LNCAP (cell line): ENCODE data around the gene KAT2B.

Source experiments
- CTCF ChIP-seq: fragments of 450-650 bp; IDR thresholded peaks from 2 replicates; pipeline ENCODE4 v1.5.1; 2017; ENCODE audit warnings: mild to moderate bottlenecking

KAT2B gene

GRCh38 chr3:20125897-20126296 lies 85.7 kb downstream of the KAT2B start:
- TF ChIP-seq CTCF, result no peak

GRCh38 chr3:20128358-20128757 lies 88.1 kb downstream of the KAT2B start:
- TF ChIP-seq CTCF, result no peak

GRCh38 chr3:20130106-20130505 lies 89.9 kb downstream of the KAT2B start:
- TF ChIP-seq CTCF, result no peak

- no peak for TF ChIP-seq CTCF
These were observed 96.0 kb downstream of the KAT2B start for GRCh38 chr3:20136231-20136630.

- no peak for TF ChIP-seq CTCF
These were observed 97.4 kb downstream of the KAT2B start for GRCh38 chr3:20137647-20138046.

GRCh38 chr3:20140881-20141280 lies 100.6 kb downstream of the KAT2B start:
- TF ChIP-seq CTCF, result no peak

- no peak for TF ChIP-seq CTCF
These were observed 101.1 kb downstream of the KAT2B start for GRCh38 chr3:20141316-20141715.

GRCh38 chr3:20141851-20142250 lies 101.6 kb downstream of the KAT2B start:
- no peak for TF ChIP-seq CTCF
